ENCODE measurements around the gene PLD6.

GRCh38 chr17:17168401-17168800, 37.7 kb downstream of the PLD6 start:
- no peak for TF ChIP-seq POLR2AphosphoS5 (IDR thresholded peaks at IDR 0.05; ENCODE audit: low read depth, low read length)
- no peak for TF ChIP-seq TAF1 (IDR thresholded peaks at IDR 0.05; ENCODE audit: low read depth, low read length)
- no peak for TF ChIP-seq POLR2A (IDR thresholded peaks at IDR 0.05; ENCODE audit: low read depth, low read length)
- TF ChIP-seq PAX5 (IDR thresholded peaks at IDR 0.05; ENCODE audit: insufficient read depth, low read length, severe bottlenecking), result no peak
